NT2/D1 (cell line): ENCODE data around the gene NTRK2.

Source experiments
- DNase-seq: peaks from one replicate; pipeline ENCODE4 v3.0.0-alpha.2; 2011; ENCODE audit warnings: low read depth, low spot score
- H3K27me3 ChIP-seq: 2 replicates; pipeline ENCODE4 v1.6.0; 2011; ENCODE audit warnings: mild to moderate bottlenecking; ENCODE audit not compliant: insufficient read length, insufficient read depth
- H3K36me3 ChIP-seq: 2 replicates; pipeline ENCODE4 v1.6.1; 2011; ENCODE audit warnings: mild to moderate bottlenecking, low read length, mixed read lengths; ENCODE audit not compliant: insufficient read depth, insufficient read length
- H3K4me1 ChIP-seq: 2 replicates; pipeline ENCODE4 v1.5.1; 2011; ENCODE audit not compliant: insufficient read depth, insufficient read length
- H3K4me3 ChIP-seq: 2 replicates; pipeline ENCODE4 v1.5.1; 2011; ENCODE audit warnings: low read depth; ENCODE audit not compliant: insufficient read length
- H3K9ac ChIP-seq: 2 replicates; pipeline ENCODE4 v1.6.0; 2011; ENCODE audit warnings: low read depth; ENCODE audit not compliant: insufficient read length
- H3K9me3 ChIP-seq: 2 replicates; pipeline ENCODE4 v1.5.1; 2011; ENCODE audit warnings: mild to moderate bottlenecking, low read length; ENCODE audit not compliant: insufficient read depth
- SUZ12 ChIP-seq: IDR thresholded peaks from 2 replicates; pipeline ENCODE4 v1.6.1; 2011; ENCODE audit not compliant: insufficient read length, insufficient read depth; ENCODE audit errors: extremely low read depth
- YY1 ChIP-seq: IDR thresholded peaks from 2 replicates; pipeline ENCODE4 v1.6.1; 2011; ENCODE audit not compliant: insufficient read length, insufficient read depth
- ZNF274 ChIP-seq: IDR thresholded peaks from 2 replicates; pipeline ENCODE4 v1.6.1; 2011; ENCODE audit warnings: mild to moderate bottlenecking, low read depth, low read length

The NTRK2 gene

DNA sequence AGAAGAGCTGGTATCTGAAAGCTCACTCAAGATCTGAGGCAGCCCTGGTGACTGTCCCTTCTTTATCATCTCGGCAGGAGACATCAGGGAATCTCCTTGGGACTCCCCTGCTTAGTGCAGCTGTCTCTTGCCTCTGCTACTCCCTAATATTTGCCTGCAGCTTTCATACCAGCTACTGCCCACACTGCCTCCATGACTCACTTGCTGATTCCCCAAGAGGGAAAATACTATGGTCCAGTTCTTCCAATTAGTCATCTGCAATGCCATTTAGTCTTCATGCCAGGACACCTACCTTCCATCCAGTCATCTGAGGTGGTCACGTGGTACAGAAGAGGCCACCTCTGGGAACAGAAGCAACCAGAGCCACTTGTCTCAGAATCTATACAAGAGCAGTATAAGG is 270.8 kb downstream of the NTRK2 start:
- no peak for TF ChIP-seq SUZ12
- TF ChIP-seq ZNF274: no peak
- TF ChIP-seq YY1: no peak
- Histone ChIP-seq H3K36me3 (no peaks in the 10 kb centered on the region), H3K4me1 (no peaks in the 10 kb centered on the region), H3K9me3 (no peaks in the 10 kb centered on the region), H3K27me3 (no peaks in the 10 kb centered on the region), H3K4me3 (no peak overlapping the region), H3K9ac (no peak overlapping the region)
- no peak for DNase-seq

DNA sequence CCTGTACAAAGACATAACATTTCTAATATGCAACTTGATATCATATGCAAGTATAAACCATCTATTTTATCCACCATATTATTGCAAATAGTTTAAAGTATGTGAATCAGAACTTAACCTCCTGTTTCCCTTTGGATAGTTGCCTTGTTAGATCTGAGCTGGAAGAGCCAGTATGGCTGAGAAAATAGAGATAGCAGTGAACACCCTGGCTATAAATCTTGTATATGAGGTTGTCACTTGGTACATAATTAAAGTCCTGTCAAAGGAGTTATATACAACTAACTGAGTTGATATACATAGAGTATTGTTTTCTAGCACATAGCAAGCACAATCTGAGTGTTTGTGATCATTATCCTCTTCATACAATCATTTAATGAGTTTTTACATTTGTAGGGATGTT is 272.3 kb downstream of the NTRK2 start:
- H3K4me3 ChIP-seq: no peak overlapping the region
- H3K9me3 ChIP-seq: no peaks in the 10 kb centered on the region; the same call in 1 of the 2 replicates
- H3K4me1 ChIP-seq: no peaks in the 10 kb centered on the region
- DNase-seq: no peak
- TF ChIP-seq ZNF274 (no peak), YY1 (no peak), SUZ12 (no peak)
- no peak overlapping the region for H3K9ac ChIP-seq
- no peaks in the 10 kb centered on the region for H3K36me3 ChIP-seq
- no peaks in the 10 kb centered on the region for H3K27me3 ChIP-seq

DNA sequence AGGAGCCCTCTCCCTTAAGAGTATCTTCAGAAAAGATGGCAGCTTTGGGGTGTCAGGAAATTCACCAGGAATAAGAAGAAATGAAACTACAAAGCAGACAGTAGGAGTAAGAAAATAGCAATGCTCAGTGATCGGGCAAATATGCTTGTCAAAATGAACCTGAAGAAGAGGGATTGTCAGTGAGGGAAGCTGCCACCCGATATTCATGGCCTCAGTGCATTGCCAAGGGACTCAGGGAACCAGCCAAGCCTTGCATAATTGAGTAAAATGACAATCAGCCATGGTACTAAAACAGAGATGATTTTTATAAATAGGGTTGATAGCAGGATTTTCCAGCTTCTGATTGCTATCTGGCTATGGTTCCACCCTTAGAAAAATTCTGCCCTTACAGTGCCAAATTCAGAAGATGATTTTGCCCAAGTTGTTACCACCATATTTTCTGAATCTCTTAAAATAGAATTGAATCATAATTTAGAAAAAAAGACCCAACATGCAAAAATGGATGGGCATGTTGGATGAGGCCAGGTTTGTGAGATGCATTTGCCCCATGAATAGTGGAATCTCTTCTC is 274.0 kb downstream of the NTRK2 start:
- H3K27me3 ChIP-seq: no peaks in the 10 kb centered on the region
- no peak for TF ChIP-seq ZNF274
- no peak for TF ChIP-seq SUZ12
- no peak for TF ChIP-seq YY1

DNA sequence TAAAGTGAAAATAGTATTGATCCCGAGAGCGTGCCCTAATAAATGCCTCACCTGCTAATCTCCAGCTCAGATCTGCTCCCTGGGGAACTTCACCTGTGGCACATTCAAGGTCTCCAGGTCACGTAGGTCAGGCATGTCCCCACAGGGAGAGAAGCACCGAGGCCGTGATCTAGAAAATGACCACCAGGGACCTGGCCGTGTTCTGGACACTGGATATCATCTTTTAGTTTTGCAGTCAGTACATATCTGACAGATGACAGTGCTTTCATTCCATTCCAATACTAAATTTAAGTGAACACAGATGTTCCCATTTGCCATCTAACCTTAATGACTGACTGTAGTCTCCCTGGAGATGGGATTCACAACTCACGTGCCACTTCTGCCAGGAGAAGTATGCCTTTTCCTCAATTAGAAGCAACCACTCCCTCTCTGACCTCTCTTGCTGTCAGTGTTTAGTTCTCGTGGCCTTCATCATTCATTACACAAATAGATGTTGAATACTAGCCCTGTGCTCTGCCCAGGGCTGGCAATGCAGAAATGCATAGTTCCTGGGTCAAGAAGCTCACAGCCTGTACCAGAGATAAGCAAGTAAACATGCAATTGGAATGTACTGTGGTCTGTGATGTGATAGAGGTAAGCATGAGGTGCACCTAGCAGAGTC is 276.5 kb downstream of the NTRK2 start:
- Histone ChIP-seq H3K36me3 (no peaks in the 10 kb centered on the region), H3K27me3 (no peaks in the 10 kb centered on the region), H3K9ac (no peak overlapping the region), H3K4me3 (no peak overlapping the region), H3K9me3 (no peaks in the 10 kb centered on the region; the same call in 1 of the 2 replicates), H3K4me1 (no peaks in the 10 kb centered on the region)
- TF ChIP-seq ZNF274 (no peak), YY1 (no peak), SUZ12 (no peak)
- no peak for DNase-seq

More for the DNA sequence above, 274.0 kb downstream of the NTRK2 start:
- H3K4me1 ChIP-seq: no peaks in the 10 kb centered on the region
- H3K4me3 ChIP-seq: no peak overlapping the region
- H3K9me3 ChIP-seq: no peaks in the 10 kb centered on the region; the same call in 1 of the 2 replicates
- no peaks in the 10 kb centered on the region for H3K36me3 ChIP-seq
- DNase-seq: no peak
- no peak overlapping the region for H3K9ac ChIP-seq

DNA sequence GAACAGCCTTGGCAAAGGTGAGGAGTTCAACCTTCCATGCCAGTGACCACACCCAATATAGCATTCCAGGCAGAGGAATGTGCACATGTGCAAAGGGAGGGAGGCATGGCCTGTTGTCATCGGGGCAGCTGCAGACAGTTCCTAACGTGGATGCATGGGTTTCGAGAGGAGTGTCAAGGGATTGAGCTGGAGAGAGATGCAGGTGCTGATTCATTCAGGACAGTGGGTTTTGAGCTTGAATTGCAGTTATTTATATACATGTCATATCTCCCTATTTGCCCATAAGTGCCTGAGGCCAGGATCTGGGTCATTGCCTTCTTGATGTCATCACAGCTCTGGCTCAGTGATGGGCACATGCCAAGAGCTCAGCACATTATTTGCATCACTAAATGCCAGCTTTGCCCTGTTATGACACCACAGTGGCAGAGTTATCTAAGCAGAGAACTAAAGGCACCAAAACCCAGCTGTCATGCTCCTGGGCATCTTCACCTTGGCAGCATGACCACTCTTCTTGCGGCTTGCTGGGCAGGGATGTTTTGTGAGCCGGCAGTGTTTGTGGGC is 278.0 kb downstream of the NTRK2 start:
- no peak for DNase-seq
- Histone ChIP-seq H3K4me1 (no peaks in the 10 kb centered on the region), H3K36me3 (no peaks in the 10 kb centered on the region), H3K4me3 (no peak overlapping the region), H3K9ac (no peak overlapping the region), H3K27me3 (no peaks in the 10 kb centered on the region), H3K9me3 (no peaks in the 10 kb centered on the region; the same call in 1 of the 2 replicates)
- TF ChIP-seq ZNF274: no peak
- no peak for TF ChIP-seq SUZ12
- no peak for TF ChIP-seq YY1

DNA sequence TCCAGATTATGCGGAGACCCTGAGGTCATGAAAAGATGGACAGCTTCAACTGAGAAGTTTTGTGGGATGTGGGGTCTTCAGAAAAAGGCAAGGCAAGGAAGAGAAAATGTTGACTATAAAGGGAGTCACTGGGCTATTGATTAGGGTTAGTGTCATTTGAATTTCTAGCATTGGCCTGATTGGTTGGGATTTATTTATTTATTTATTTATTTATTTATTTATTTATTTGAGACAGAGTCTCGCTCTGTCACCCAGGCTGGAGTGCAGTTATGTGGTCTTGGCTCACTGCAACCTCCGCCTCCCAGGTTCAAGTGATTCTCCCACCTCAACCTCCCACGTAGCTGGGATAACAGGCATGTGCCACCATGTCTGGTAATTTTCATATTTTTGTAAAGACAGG is 279.7 kb downstream of the NTRK2 start:
- DNase-seq: no peak
- Histone ChIP-seq H3K9ac (no peak overlapping the region), H3K27me3 (peaks cover under 1% of the 10 kb centered on the region), H3K9me3 (no peaks in the 10 kb centered on the region; the same call in 1 of the 2 replicates), H3K4me3 (no peak overlapping the region), H3K36me3 (no peaks in the 10 kb centered on the region), H3K4me1 (no peaks in the 10 kb centered on the region)
- TF ChIP-seq ZNF274: no peak
- TF ChIP-seq SUZ12: no peak
- TF ChIP-seq YY1: no peak

DNA sequence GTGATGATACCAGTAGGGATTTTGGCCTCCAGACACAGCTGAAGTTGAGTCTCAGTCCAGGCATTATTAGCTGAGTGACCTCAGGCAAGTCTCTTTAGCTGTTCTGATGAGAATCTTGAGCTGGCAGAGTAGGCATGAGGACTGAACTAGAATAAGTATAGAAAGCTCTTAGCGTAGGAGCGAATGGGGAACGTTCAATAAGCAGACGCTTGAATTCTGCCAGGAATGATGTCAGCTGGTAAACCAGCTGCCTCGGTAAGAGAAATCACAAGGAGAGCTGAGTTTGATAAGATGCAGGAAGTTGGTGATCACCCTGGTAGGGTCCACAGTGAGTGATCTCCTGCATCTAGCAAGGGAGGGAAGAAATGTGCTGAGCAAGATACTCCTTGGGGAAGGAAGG is 280.4 kb downstream of the NTRK2 start:
- H3K9ac ChIP-seq: no peak overlapping the region
- TF ChIP-seq YY1: no peak
- TF ChIP-seq SUZ12: no peak
- no peak for TF ChIP-seq ZNF274
- H3K4me3 ChIP-seq: no peak overlapping the region
- H3K4me1 ChIP-seq: no peaks in the 10 kb centered on the region
- no peaks in the 10 kb centered on the region; the same call in 1 of the 2 replicates for H3K9me3 ChIP-seq
- no peak for DNase-seq
- no peaks in the 10 kb centered on the region for H3K36me3 ChIP-seq
- peaks cover 8% of the 10 kb centered on the region for H3K27me3 ChIP-seq
